HepG2 (cell line): ENCODE data around the gene TNFRSF6B. TPM values are rescaled to one million over a fixed set of nuclear protein-coding genes. Genes with fewer than 3 reads are reported as not detected.

ENCODE experiments used
- AGO2 ChIP-seq: fragments of 200-400 bp; formaldehyde crosslinking; optimal IDR thresholded peaks from 2 replicates; pipeline ENCODE3; 2017; ENCODE audit warnings: mild to moderate bottlenecking, low read depth, low read length, moderate library complexity
- DZIP1 ChIP-seq: sonication (generic); formaldehyde crosslinking; IDR thresholded peaks from 2 replicates; pipeline ENCODE4 v1.5.0; 2020; ENCODE audit warnings: mild to moderate bottlenecking, missing genetic modification reagents
- HES4 ChIP-seq: sonication (generic); formaldehyde crosslinking; IDR thresholded peaks from 2 replicates; pipeline ENCODE4 v1.9.0; 2021; ENCODE audit warnings: mild to moderate bottlenecking, missing genetic modification reagents, borderline replicate concordance
- KDM5B ChIP-seq: sonication (generic); formaldehyde crosslinking; IDR thresholded peaks from 2 replicates; pipeline ENCODE4 v1.4.0; 2020; ENCODE audit warnings: missing genetic modification reagents, mild to moderate bottlenecking, borderline replicate concordance
- MAFG ChIP-seq: sonication (generic); formaldehyde crosslinking; IDR thresholded peaks from 2 replicates; pipeline ENCODE4 v1.5.1; 2020; ENCODE audit warnings: mild to moderate bottlenecking, missing genetic modification reagents
- MATR3 ChIP-seq: sonication (generic); formaldehyde crosslinking; IDR thresholded peaks from 2 replicates; pipeline ENCODE4 v1.4.0; 2020; ENCODE audit warnings: missing genetic modification reagents
- TIGD3 ChIP-seq: sonication (generic); formaldehyde crosslinking; IDR thresholded peaks from 2 replicates; pipeline ENCODE4 v1.5.1; 2020; ENCODE audit warnings: mild to moderate bottlenecking, missing genetic modification reagents, borderline replicate concordance
- ZBTB33 ChIP-seq: sonication (generic); formaldehyde crosslinking; IDR thresholded peaks from 2 replicates; pipeline ENCODE4 v1.4.0; 2020; ENCODE audit warnings: missing genetic modification reagents
- ZMAT3 ChIP-seq: sonication (generic); formaldehyde crosslinking; conservative IDR thresholded peaks from 2 replicates; pipeline ENCODE4 v1.7.0; 2021; ENCODE audit warnings: missing genetic modification reagents
- ZNF138 ChIP-seq: sonication (generic); formaldehyde crosslinking; IDR thresholded peaks from 2 replicates; pipeline ENCODE4 v1.5.0; 2020; ENCODE audit warnings: mild to moderate bottlenecking, low read depth, missing genetic modification reagents
- ZNF670 ChIP-seq: sonication (generic); formaldehyde crosslinking; IDR thresholded peaks from 2 replicates; pipeline ENCODE4 v1.8.0; 2022; ENCODE audit warnings: mild to moderate bottlenecking, missing genetic modification reagents, borderline replicate concordance
- polyA plus RNA-seq, 8 experiments: library from polyadenylated mRNA; depleted of rRNA in 3 of 8; stranded (reverse) in 7 of 8; unstranded in 1 of 8; fragments of >200 nt; fragmentation: Illumina TruSeq in 4 of 8; extraction: Trizol in 4 of 8; gene quantifications; 2 replicates each; pipeline versions ENCODE4 v1.2.1 to v1.2.3, GENCODE V29; 2011 to 2016; ENCODE audit warnings: low read depth in 4 of 8, missing spikeins in 1 of 8, mixed read lengths in 1 of 8; ENCODE audit not compliant: insufficient read depth in 1 of 8
- total RNA-seq, 5 experiments: library from RNA; depleted of rRNA; stranded (reverse); fragments of >200 nt; fragmentation: Illumina TruSeq; extraction: Trizol; gene quantifications; 2 replicates each; pipeline ENCODE4 v1.2.3, GENCODE V29; 2016; ENCODE audit warnings: low read depth in 1 of 5
- TF ChIP-seq, protein P1 (sequence below): sonication (generic); formaldehyde crosslinking; conservative IDR thresholded peaks from 2 replicates; pipeline ENCODE4 v1.4.0; 2020; ENCODE audit warnings: mild to moderate bottlenecking, missing genetic modification reagents, moderate library complexity
- TF ChIP-seq, protein P2 (sequence below): sonication (generic); formaldehyde crosslinking; IDR thresholded peaks from 2 replicates; pipeline ENCODE4 v1.4.0; 2020; ENCODE audit warnings: missing genetic modification reagents

TNFRSF6B gene
- total and polyA plus RNA-seq, 2 of the 13 experiments (the other 11 are each of a cell fraction or from before 2014, with no cell fraction given), result 0.24 TPM; not detected in 1

- TF ChIP-seq, protein P1, sequence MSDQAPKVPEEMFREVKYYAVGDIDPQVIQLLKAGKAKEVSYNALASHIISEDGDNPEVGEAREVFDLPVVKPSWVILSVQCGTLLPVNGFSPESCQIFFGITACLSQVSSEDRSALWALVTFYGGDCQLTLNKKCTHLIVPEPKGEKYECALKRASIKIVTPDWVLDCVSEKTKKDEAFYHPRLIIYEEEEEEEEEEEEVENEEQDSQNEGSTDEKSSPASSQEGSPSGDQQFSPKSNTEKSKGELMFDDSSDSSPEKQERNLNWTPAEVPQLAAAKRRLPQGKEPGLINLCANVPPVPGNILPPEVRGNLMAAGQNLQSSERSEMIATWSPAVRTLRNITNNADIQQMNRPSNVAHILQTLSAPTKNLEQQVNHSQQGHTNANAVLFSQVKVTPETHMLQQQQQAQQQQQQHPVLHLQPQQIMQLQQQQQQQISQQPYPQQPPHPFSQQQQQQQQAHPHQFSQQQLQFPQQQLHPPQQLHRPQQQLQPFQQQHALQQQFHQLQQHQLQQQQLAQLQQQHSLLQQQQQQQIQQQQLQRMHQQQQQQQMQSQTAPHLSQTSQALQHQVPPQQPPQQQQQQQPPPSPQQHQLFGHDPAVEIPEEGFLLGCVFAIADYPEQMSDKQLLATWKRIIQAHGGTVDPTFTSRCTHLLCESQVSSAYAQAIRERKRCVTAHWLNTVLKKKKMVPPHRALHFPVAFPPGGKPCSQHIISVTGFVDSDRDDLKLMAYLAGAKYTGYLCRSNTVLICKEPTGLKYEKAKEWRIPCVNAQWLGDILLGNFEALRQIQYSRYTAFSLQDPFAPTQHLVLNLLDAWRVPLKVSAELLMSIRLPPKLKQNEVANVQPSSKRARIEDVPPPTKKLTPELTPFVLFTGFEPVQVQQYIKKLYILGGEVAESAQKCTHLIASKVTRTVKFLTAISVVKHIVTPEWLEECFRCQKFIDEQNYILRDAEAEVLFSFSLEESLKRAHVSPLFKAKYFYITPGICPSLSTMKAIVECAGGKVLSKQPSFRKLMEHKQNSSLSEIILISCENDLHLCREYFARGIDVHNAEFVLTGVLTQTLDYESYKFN, result no peak
- TF ChIP-seq ZNF138 (CRISPR knock-in tag) (no peak), MAFG (CRISPR knock-in tag) (no peak), DZIP1 (CRISPR knock-in tag) (no peak), AGO2 (peak; percentile 80), ZNF670 (CRISPR knock-in tag) (no peak), ZMAT3 (CRISPR knock-in tag) (no peak), MATR3 (0 out of 2 replicates have a peak, but pooled peaks have one; percentile 32), KDM5B (0 out of 2 replicates have a peak, but pooled peaks have one; percentile 23), ZBTB33 (CRISPR knock-in tag) (peak; percentile 69; the same call in 1 of the 2 replicates), TIGD3 (CRISPR knock-in tag) (no peak), HES4 (CRISPR knock-in tag) (0 out of 2 replicates have a peak, but pooled peaks have one; percentile 8)
- TF ChIP-seq, protein P2, sequence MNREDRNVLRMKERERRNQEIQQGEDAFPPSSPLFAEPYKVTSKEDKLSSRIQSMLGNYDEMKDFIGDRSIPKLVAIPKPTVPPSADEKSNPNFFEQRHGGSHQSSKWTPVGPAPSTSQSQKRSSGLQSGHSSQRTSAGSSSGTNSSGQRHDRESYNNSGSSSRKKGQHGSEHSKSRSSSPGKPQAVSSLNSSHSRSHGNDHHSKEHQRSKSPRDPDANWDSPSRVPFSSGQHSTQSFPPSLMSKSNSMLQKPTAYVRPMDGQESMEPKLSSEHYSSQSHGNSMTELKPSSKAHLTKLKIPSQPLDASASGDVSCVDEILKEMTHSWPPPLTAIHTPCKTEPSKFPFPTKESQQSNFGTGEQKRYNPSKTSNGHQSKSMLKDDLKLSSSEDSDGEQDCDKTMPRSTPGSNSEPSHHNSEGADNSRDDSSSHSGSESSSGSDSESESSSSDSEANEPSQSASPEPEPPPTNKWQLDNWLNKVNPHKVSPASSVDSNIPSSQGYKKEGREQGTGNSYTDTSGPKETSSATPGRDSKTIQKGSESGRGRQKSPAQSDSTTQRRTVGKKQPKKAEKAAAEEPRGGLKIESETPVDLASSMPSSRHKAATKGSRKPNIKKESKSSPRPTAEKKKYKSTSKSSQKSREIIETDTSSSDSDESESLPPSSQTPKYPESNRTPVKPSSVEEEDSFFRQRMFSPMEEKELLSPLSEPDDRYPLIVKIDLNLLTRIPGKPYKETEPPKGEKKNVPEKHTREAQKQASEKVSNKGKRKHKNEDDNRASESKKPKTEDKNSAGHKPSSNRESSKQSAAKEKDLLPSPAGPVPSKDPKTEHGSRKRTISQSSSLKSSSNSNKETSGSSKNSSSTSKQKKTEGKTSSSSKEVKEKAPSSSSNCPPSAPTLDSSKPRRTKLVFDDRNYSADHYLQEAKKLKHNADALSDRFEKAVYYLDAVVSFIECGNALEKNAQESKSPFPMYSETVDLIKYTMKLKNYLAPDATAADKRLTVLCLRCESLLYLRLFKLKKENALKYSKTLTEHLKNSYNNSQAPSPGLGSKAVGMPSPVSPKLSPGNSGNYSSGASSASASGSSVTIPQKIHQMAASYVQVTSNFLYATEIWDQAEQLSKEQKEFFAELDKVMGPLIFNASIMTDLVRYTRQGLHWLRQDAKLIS, result no peak
Measured at GRCh38 chr20:63689046-63690002, 7.1 kb upstream of the TNFRSF6B start (continued).
